A673 (cell line): ENCODE data around the gene GLTP.

Source experiments
- CTCF ChIP-seq: fragments of 300-800, 200-600 bp; sonication (generic); conservative IDR thresholded peaks from 2 replicates; pipeline ENCODE4 v1.5.1; 2017; ENCODE audit warnings: low read depth, mild to moderate bottlenecking, antibody characterized with exemption, low read length, moderate library complexity, mixed read lengths
- EZH2 ChIP-seq: fragments of 200-600 bp; sonication (generic); IDR thresholded peaks from 2 replicates; pipeline ENCODE4 v1.6.1; 2017; ENCODE audit warnings: borderline replicate concordance, low read depth, mild to moderate bottlenecking, mixed read lengths, antibody characterized with exemption, low read length; ENCODE audit not compliant: poor library complexity, severe bottlenecking

GRCh38 chr12:109925185-109925840, 45.0 kb upstream of the GLTP start:
- TF ChIP-seq CTCF (no peak), EZH2 (no peak)
